Measurements from ENCODE around the gene RRAD.
"Not testable (repeated sequence)": the region's sequence is repeated elsewhere in the genome, so short reads cannot be mapped to it uniquely, and the experiment has no call there.

The RRAD gene

DNA sequence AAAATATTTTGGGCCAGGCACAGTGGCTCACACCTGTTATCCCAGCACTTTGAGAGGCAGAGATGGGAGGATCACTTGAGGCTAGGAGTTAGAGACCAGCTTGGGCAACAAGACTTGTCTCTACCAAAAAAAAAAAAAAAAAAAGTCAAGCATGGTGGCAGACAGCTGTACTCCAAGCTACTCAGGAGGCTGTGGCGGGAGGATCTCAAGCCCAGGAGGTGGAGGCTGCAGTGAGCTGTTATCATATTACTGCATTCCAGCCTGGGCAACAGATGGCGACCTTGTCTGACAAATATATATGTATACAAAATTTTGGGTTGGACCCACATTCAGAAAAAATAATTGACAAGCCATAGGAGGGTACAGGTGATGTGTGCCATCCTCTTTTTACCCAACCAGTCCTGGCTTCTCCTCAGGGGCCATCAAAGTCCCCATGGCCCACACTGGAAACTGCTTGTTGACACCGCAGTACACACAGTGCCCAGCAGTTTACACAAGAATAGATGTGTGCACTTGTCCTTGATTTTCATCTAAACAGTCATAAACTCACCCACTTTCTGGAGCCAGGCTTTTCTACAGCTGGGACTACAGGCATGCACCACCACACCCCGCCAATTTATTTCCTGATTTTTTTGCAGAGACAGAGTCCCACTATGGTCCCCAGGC lies 11.7 kb upstream of the RRAD start:
- DNase-seq (ENCODE audit: low read depth): no peak
- H3K4me3 ChIP-seq (ENCODE audit: control insufficient read depth, low read depth, low read length): no peak overlapping the region
- TF ChIP-seq, protein P1, sequence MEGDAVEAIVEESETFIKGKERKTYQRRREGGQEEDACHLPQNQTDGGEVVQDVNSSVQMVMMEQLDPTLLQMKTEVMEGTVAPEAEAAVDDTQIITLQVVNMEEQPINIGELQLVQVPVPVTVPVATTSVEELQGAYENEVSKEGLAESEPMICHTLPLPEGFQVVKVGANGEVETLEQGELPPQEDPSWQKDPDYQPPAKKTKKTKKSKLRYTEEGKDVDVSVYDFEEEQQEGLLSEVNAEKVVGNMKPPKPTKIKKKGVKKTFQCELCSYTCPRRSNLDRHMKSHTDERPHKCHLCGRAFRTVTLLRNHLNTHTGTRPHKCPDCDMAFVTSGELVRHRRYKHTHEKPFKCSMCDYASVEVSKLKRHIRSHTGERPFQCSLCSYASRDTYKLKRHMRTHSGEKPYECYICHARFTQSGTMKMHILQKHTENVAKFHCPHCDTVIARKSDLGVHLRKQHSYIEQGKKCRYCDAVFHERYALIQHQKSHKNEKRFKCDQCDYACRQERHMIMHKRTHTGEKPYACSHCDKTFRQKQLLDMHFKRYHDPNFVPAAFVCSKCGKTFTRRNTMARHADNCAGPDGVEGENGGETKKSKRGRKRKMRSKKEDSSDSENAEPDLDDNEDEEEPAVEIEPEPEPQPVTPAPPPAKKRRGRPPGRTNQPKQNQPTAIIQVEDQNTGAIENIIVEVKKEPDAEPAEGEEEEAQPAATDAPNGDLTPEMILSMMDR (conservative IDR thresholded peaks at IDR 0.05; ENCODE audit: control insufficient read depth, insufficient read depth, low read depth, low read length): no peak

DNA sequence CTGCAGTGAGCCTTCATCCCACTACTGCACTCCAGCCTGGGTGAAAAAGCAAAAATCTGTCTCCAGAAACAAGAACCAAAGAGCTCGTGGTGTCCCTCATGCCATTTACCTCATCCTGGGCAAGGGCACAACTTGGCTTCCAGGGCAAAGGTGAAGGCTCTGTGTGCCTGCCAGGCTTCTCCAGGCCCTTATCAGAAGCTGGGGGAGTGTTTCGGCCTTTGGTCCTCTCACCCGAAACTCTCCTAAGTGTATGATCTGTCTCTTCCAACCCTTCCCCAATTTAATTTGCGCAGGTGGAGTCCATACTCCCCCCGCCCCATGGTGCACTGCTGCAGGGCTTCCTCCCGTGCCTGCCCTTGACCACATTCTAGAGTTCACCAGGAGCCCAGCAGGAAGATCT lies 11.1 kb upstream of the RRAD start:
- no peak for DNase-seq (ENCODE audit: low read depth)
- H3K4me3 ChIP-seq (ENCODE audit: control insufficient read depth, low read depth, low read length): no peak overlapping the region
- TF ChIP-seq, protein P1 (conservative IDR thresholded peaks at IDR 0.05; ENCODE audit: control insufficient read depth, insufficient read depth, low read depth, low read length): no peak

DNA sequence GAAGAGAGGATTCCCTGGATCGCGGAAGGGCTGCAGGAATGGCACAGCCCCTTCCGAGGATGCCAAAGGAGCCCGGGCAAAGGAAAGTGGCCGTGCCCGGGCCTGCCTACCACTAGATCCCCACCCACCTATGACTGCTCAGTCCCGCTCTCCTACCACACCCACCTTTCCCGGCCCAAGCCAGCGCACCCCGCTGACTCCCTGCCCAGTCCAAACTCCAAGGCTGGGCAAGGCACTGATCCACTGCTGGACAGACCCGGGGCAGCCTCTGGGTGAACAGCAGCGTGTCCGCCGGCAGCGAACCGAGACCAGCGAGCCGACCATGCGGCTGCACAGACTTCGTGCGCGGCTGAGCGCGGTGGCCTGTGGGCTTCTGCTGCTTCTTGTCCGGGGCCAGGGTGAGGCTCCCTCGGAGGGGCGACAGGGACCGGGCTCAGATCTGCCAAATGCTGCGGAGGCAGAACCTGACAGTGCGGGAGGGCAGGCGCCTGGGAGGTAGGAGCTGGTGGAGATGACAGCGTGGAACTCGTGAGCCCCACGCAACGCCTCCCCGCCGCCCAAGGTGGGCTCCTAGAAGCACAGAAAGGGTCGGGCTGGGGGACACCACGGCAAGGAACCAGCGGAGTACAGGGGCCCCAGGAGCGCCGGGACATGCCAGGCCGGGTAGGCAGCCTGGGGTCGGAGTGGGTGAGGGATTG lies 10.1 kb upstream of the RRAD start, which contains the start of gene CES2:
Gene CES2 (plus strand): TSS at position 203 of the 698 bp plus-strand sequence. CDS start 120 bp downstream, at position 323.
- peak within 1 kb of the TSS; percentile 96 for H3K4me3 ChIP-seq (ENCODE audit: control insufficient read depth, low read depth, low read length)
- TF ChIP-seq, protein P1 (conservative IDR thresholded peaks at IDR 0.05; ENCODE audit: control insufficient read depth, insufficient read depth, low read depth, low read length): no peak
- peak; percentile 50 for DNase-seq (ENCODE audit: low read depth)

DNA sequence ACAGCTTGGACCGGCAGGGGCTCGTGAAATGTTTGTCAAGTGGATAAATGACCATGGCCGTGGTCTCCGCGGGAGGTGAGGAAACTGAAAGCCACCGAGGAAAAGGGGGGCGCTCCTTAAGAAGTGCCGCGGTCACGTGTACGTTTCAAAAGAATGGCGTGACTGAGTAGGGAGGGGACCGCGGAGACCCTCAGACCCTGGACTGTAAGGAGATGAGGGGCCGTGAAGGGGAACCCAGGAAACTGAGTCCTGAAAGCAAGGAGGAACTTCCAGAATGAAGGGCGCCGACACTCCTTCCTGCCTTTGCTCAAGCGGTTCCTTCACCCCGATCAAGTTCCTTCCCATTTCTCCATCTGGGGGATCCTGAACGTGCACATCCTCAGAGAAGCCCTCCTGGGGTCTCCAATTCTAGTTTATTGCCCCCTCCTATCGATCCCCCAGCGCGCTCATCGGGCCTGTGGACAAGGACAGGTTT lies 9.5 kb upstream of the RRAD start:
- peak overlapping the region; percentile 96 for H3K4me3 ChIP-seq (ENCODE audit: control insufficient read depth, low read depth, low read length)
- DNase-seq (ENCODE audit: low read depth): not testable (repeated sequence)

DNA sequence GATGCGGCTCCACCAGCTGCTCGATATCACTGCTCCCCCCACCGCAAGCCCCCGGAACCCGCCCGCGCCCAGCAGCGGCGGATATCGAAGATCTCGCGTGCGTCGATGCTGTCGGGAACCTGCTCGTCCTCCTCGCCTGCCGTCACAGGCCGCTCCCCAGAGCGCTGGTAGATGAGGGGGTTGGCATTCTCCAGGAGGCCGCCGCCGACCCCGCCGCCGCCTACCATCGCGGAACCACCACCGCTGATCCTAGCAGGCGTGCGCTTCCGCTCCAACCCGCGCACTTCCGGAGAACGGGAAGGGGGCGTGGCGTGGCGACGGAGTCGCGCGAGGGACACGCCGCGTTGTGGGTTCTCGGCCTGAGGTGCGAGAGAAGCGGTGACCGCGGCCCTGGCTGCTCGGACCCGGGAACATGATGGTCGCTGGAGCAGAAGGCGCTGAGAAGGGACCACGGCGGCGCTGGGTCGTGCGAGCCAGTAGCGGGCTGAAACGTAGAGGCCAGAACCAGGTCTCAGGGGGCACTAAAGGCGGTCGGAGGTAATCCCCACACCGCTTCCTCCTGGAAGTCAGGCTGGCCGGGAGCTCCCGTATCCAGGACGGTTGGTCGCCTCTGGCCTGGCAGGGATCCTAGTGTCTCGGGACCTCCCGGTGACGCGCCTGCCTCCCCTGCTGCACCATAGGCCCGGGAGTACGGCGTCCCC lies 9.0 kb upstream of the RRAD start, which contains the start of gene CIAO2B:
Gene CIAO2B (minus strand): TSS at position 265 of the 701 bp plus-strand sequence. CDS start 38 bp downstream, at position 227.
- DNase-seq (ENCODE audit: low read depth): peak; percentile 78
- H3K4me3 ChIP-seq (ENCODE audit: control insufficient read depth, low read depth, low read length): peak within 1 kb of the TSS; percentile 96
- TF ChIP-seq, protein P1 (conservative IDR thresholded peaks at IDR 0.05; ENCODE audit: control insufficient read depth, insufficient read depth, low read depth, low read length): no peak

DNA sequence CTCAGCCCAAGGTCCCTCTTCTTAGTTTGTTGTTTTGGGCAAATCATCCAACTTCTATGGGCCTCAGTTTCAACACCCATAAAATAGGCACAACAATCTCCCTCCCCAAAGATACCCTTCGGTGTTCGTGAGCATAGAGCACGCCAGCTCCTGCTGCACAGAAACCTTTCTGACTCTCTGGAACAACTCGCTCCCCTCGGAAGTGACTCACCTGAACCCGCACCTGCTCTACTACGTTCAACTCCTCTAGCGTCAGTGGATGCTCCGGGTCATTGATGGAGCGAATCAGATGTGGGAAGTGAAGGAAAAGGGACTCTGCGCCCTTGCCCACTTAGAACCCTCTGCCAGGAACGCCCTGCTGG lies 8.4 kb upstream of the RRAD start:
- H3K4me3 ChIP-seq (ENCODE audit: control insufficient read depth, low read depth, low read length): peak overlapping the region; percentile 96
- peak; percentile 14 for DNase-seq (ENCODE audit: low read depth)
- TF ChIP-seq, protein P1 (conservative IDR thresholded peaks at IDR 0.05; ENCODE audit: control insufficient read depth, insufficient read depth, low read depth, low read length): no peak

DNA sequence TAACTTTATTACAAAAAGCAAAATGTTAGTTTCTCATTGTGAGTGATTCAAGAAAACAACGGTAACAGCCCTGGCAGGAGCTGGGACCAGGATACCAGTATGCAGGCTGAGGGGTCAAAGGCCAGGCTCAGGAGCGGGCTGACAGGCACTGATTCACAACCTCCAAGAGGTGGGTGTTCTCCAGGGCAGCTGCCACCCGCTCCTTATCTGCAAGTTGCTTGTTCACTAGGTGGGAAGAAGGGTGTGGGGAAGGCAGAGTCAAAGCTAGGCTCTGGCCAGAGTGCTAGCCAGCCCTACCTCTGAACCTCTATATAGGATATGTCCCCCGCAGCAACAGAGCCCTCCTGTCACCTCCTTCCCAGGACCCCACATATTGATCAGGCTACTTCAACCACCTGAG lies 6.7 kb upstream of the RRAD start:
- no peak overlapping the region for H3K4me3 ChIP-seq (ENCODE audit: control insufficient read depth, low read depth, low read length)
- TF ChIP-seq, protein P1 (conservative IDR thresholded peaks at IDR 0.05; ENCODE audit: control insufficient read depth, insufficient read depth, low read depth, low read length): no peak
- DNase-seq (ENCODE audit: low read depth): no peak
